Measurements from ENCODE around the gene ARHGAP22. TPM values are rescaled to one million over a fixed set of nuclear protein-coding genes. Genes with fewer than 3 reads are reported as not detected.
A peak's percentile ranks its signal among the peaks of the same experiment; 100 is the strongest.

ARHGAP22 gene
- total and polyA plus RNA-seq, 2 experiments from 2014 or later = 3.2 to 7.8 TPM

DNA sequence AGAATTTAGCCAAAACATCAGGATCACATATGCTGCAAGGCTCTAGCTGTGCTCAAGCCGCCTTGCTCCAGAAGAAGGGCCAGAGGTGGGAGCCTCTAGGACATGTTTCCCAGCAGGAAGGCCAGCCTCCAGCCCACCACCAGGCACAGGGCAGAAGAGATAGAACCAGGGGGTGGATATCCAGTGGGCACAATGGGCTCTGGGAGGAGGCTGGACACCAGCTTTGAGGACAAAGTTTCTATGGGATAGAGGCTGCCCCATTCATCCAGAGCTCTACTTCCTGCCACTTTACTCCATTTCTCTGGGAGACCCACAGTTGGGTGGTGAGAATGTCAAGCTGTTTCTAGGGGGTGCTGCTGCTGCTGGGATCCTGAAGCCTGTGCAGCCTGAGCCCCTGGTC is 77.1 kb downstream of the ARHGAP22 start:
- TF ChIP-seq, protein P1, sequence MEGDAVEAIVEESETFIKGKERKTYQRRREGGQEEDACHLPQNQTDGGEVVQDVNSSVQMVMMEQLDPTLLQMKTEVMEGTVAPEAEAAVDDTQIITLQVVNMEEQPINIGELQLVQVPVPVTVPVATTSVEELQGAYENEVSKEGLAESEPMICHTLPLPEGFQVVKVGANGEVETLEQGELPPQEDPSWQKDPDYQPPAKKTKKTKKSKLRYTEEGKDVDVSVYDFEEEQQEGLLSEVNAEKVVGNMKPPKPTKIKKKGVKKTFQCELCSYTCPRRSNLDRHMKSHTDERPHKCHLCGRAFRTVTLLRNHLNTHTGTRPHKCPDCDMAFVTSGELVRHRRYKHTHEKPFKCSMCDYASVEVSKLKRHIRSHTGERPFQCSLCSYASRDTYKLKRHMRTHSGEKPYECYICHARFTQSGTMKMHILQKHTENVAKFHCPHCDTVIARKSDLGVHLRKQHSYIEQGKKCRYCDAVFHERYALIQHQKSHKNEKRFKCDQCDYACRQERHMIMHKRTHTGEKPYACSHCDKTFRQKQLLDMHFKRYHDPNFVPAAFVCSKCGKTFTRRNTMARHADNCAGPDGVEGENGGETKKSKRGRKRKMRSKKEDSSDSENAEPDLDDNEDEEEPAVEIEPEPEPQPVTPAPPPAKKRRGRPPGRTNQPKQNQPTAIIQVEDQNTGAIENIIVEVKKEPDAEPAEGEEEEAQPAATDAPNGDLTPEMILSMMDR (IDR thresholded peaks at IDR 0.05; ENCODE audit: low read depth, low read length) = no peak
- Histone ChIP-seq H3K4me3 (no peak overlapping the region), H3K36me3 (no peaks in the 10 kb centered on the region), H3K27ac (no peak overlapping the region), H3K9me3 (ENCODE audit: low read depth) (no peaks in the 10 kb centered on the region), H3K4me1 (ENCODE audit: low read depth) (no peaks in the 10 kb centered on the region), H3K27me3 (no peaks in the 10 kb centered on the region)
- no peak for DNase-seq (ENCODE audit: low read depth in 1 of 2, low spot score in 1 of 2)

DNA sequence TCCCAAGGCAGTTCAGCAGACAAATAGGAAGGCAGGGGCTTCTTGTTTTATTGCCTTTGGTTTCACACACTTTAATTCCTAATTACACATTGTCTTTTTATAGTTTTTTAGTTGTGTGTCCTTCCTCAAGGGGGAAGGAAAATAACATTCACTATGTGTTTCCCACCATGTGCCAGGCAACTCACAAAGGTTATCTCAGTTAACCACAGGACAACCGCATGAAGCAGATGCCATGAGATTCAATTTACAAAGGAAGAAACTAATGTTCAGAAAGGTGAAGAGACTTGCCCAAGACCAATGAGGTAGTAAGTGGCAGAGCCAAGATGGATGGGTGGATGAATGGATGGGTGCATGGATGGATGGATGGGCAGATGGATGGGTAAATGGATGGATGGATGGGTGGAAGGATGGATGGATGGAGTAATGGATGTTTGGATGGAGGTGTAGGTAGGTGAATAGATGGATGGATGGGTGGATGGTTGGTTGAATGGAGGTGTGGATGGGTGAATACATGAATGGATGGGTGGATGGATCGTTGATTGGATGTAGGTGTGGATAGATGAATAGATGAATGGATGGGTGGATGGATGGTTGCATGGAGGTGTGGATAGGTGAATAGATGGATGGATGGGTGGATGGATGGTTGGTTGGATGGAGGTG is 77.9 kb downstream of the ARHGAP22 start:
- Histone ChIP-seq H3K4me3 (no peak overlapping the region), H3K27me3 (peaks cover 1% of the 10 kb centered on the region), H3K4me1 (ENCODE audit: low read depth) (no peaks in the 10 kb centered on the region), H3K27ac (no peak overlapping the region), H3K9me3 (ENCODE audit: low read depth) (no peaks in the 10 kb centered on the region), H3K36me3 (no peaks in the 10 kb centered on the region)
- DNase-seq (ENCODE audit: low read depth in 1 of 2, low spot score in 1 of 2) = peak in 1 of 2 donors; percentile 9
- TF ChIP-seq, protein P1 (IDR thresholded peaks at IDR 0.05; ENCODE audit: low read depth, low read length) = no peak

DNA sequence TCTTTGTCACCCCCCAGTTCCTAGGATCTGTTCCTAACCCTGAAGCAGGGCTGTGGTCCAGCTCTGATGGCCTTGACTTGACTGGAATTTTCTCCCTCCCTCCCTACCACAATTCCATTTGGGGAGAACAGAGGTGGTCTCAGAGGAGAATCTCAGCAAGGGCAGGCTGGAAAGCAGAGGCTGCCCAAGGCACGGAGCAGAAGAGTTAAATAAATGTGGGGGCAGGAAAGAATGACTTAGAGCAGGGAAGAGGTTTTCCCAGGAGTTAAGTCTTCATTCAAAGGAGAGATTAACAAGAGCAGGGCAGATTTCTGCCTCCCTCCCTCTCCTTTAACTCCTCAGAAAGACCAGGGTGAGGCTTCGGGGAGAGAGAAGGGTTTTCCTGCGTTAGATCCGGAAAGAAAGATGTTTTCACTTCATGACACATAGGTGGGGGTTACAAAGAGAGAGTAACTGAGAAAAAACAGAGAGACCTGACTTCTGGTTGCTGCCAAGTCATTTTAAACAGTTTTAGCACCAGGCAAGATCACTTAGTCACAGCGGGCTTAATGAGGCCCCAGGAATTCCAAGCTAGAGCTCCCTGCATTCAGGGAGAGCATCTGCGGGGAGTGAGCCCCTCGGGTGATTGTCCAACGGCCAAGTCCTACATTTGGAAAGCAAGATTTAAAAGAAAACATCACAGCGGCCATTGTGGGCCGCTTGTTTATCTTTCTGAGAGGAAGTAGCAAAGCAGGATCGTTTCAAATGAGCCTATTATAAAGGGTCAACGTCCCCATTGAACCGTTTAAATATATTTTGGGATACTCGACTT is 78.7 kb downstream of the ARHGAP22 start:
- Histone ChIP-seq H3K27me3 (peaks cover 4% of the 10 kb centered on the region), H3K9me3 (ENCODE audit: low read depth) (no peaks in the 10 kb centered on the region), H3K4me3 (no peak overlapping the region), H3K36me3 (no peaks in the 10 kb centered on the region), H3K27ac (no peak overlapping the region), H3K4me1 (ENCODE audit: low read depth) (no peaks in the 10 kb centered on the region)
- TF ChIP-seq, protein P1 (IDR thresholded peaks at IDR 0.05; ENCODE audit: low read depth, low read length) = no peak
- peak in 1 of 2 donors; percentile 62 for DNase-seq (ENCODE audit: low read depth in 1 of 2, low spot score in 1 of 2)

DNA sequence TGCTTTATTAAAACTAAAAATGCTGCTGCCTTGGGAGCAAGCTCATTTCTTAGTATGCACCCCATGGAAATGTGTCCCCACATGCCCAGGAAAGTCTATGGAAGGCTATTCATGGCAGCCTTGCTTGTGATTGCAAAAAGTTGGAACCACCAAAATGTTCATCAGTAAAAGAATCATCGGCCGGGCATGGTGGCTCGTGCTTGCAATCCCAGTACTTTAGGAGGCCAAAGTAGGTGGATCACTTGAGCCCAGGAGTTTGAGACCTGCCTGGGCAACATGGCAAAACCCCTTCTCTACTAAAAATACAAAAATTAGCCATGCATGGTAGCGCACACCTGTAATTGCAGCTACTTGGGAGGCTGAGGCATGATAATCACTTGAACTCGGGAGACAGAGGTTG is 79.8 kb downstream of the ARHGAP22 start:
- H3K9me3 ChIP-seq (ENCODE audit: low read depth) = no peaks in the 10 kb centered on the region
- no peaks in the 10 kb centered on the region for H3K36me3 ChIP-seq
- no peak overlapping the region for H3K27ac ChIP-seq
- no peak overlapping the region for H3K4me3 ChIP-seq
- TF ChIP-seq, protein P1 (IDR thresholded peaks at IDR 0.05; ENCODE audit: low read depth, low read length) = no peak
- peaks cover 4% of the 10 kb centered on the region for H3K27me3 ChIP-seq
- DNase-seq (ENCODE audit: low read depth in 1 of 2, low spot score in 1 of 2) = no peak
- H3K4me1 ChIP-seq (ENCODE audit: low read depth) = no peaks in the 10 kb centered on the region

DNA sequence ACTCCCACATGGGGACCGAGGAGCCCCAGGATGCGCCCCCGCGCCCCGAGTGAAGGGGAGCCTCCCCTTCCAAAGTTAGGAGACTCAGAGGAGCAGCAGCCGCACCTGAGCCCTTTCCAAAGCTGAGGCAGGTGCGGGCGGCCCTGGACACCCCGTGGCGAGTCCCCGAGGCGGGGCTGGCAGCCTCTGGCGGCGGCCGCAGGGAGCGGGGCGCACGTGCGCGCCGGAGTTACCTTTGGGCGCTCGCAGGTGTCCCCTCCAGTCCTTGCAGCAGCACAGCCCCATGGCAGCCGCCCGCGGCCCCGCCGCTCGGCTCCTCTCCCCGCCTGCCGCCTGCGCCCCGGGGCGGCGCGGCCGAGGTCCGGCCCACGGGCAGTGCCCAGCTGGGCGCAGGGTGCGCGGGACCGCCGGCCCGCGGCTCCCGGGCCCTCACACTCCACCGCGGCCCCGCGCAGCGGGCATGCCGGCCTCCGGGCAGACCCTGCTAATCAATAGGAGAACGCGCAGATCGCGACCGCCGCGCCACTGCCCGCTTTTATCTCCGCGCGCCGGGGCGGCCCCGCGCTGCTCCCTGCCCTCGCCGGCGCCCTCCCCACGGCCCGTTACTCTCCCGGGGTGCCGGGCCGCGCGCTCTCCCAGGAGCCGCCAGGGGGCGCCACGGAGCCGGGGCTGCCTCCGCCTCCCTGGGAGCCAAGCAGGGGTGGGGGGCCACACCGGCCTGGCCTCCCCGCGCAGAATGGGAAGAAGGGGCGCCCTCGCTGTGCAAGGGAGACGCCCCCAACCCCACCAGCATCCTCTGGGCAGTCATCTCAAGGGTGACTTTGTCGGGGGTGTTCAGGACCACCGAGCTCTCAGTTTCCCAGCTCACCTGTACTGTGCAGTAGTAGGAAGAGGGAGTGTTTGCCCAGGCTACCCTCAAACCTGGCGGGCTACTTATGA is 80.8 kb downstream of the ARHGAP22 start:
- TF ChIP-seq, protein P1 (IDR thresholded peaks at IDR 0.05; ENCODE audit: low read depth, low read length) = peak; percentile 67
- H3K27ac ChIP-seq = no peak overlapping the region
- H3K4me3 ChIP-seq = peak overlapping the region; percentile 61
- H3K27me3 ChIP-seq = peaks cover 4% of the 10 kb centered on the region
- no peaks in the 10 kb centered on the region for H3K4me1 ChIP-seq (ENCODE audit: low read depth)
- DNase-seq (ENCODE audit: low read depth in 1 of 2, low spot score in 1 of 2) = peak; percentile 33 to 68
- H3K36me3 ChIP-seq = no peaks in the 10 kb centered on the region
- H3K9me3 ChIP-seq (ENCODE audit: low read depth) = no peaks in the 10 kb centered on the region
